Lower leg skin (tissue), 3 donors: ENCODE measurements around the gene FBXL16.

Experiments used
- POLR2A ChIP-seq, 2 donors: fragments of 450-650 bp; IDR thresholded peaks; one replicate each; pipeline ENCODE4 v1.6.1; 2016 to 2017; ENCODE audit warnings: antibody characterized with exemption in 2 of 2, mild to moderate bottlenecking in 1 of 2, moderate library complexity in 1 of 2
- TF ChIP-seq, protein P1 (sequence below), 3 donors: fragments of 450-650 bp; IDR thresholded peaks; one replicate each; pipeline ENCODE4 v1.5.1; 2016; ENCODE audit warnings: antibody characterized with exemption in 3 of 3, mild to moderate bottlenecking in 3 of 3, moderate library complexity in 2 of 3

DNA sequence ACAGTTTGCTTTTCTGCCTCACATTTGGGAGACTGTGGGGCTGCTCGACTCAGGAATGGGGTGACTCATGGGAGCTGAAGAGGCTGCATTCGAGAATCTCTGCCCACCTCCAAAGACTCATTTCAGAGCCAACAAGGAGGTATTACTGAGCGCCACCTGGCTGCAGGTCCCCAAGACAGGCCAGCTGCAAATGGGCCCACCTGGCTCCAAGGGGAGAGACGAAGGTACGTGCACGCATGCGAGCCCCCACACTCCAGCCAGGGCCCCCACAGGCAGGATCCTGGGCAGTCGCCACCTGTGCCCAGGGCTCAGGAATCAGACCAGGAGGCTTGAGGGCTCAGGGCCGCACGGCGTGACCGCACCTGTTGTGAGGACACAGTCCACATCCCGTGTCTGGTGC is 27.3 kb upstream of the FBXL16 start:
- TF ChIP-seq, protein P1, sequence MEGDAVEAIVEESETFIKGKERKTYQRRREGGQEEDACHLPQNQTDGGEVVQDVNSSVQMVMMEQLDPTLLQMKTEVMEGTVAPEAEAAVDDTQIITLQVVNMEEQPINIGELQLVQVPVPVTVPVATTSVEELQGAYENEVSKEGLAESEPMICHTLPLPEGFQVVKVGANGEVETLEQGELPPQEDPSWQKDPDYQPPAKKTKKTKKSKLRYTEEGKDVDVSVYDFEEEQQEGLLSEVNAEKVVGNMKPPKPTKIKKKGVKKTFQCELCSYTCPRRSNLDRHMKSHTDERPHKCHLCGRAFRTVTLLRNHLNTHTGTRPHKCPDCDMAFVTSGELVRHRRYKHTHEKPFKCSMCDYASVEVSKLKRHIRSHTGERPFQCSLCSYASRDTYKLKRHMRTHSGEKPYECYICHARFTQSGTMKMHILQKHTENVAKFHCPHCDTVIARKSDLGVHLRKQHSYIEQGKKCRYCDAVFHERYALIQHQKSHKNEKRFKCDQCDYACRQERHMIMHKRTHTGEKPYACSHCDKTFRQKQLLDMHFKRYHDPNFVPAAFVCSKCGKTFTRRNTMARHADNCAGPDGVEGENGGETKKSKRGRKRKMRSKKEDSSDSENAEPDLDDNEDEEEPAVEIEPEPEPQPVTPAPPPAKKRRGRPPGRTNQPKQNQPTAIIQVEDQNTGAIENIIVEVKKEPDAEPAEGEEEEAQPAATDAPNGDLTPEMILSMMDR (IDR thresholded peaks at IDR 0.05): no peak
- TF ChIP-seq POLR2A (IDR thresholded peaks at IDR 0.05): no peak
